Endothelial cell of umbilical vein (primary cell): ENCODE data around the gene MYO1B. TPM values are rescaled to one million over a fixed set of nuclear protein-coding genes. Genes with fewer than 3 reads are reported as not detected.

Experiments
- BruUV-seq: library from RNA; stranded (reverse); fragments of 400-500 nt; replicated peaks from 2 replicates; lab custom pipeline; 2021; lab: Mats Ljungman, UMichigan
- CTCF ChIA-PET: fragments of 300-600, 350-600 bp; sonication (Branson Sonifier 250); formaldehyde crosslinking; loops from one replicate; lab custom pipeline; 2021; ENCODE audit warnings: antibody characterized with exemption, inconsistent platforms; lab: Charles Lee
- POLR2A ChIA-PET: fragments of 300-600, 350-600 bp; sonication (Branson Sonifier 250); formaldehyde crosslinking; loops from one replicate; lab custom pipeline; 2021; ENCODE audit warnings: antibody characterized with exemption, inconsistent platforms; lab: Charles Lee
- DNase-seq: peaks from one replicate; pipeline ENCODE4 v3.0.0-alpha.2; 2011; ENCODE audit warnings: low read depth, low spot score
- FAIRE-seq: peaks from 2 replicates; lab custom pipeline; 2011; peaks lifted over from hg19 to GRCh38; lab: Jason Lieb, UNC
- H2AFZ ChIP-seq: 2 replicates; pipeline ENCODE4 v1.6.0; 2012; ENCODE audit warnings: low read depth, low read length, control low read depth, inconsistent platforms
- H3K27ac ChIP-seq: 2 replicates; pipeline ENCODE4 v1.5.1; 2011; ENCODE audit warnings: low read depth, mild to moderate bottlenecking, control low read depth, low read length, moderate library complexity; ENCODE audit not compliant: insufficient read depth
- H3K27me3 ChIP-seq, 2 experiments: 2 replicates each; pipeline versions ENCODE4 v1.6.0 to v1.6.1; 2011; ENCODE audit warnings: low read length in 2 of 2, mixed read lengths in 1 of 2; ENCODE audit not compliant: control insufficient read depth in 2 of 2, insufficient read depth in 2 of 2
- H3K36me3 ChIP-seq, 2 experiments: 2 replicates in 1 of 2; 3 replicates in 1 of 2; pipeline ENCODE4 v1.5.1; 2011; ENCODE audit warnings: low read length in 2 of 2, mild to moderate bottlenecking in 1 of 2, moderate library complexity in 1 of 2; ENCODE audit not compliant: control insufficient read depth in 2 of 2, insufficient read depth in 2 of 2; ENCODE audit errors: extremely low read depth in 1 of 2
- H3K4me1 ChIP-seq: 3 replicates; pipeline ENCODE4 v1.5.1; 2011; ENCODE audit warnings: mild to moderate bottlenecking, low read length; ENCODE audit not compliant: control insufficient read depth, insufficient read depth; ENCODE audit errors: extremely low read depth
- H3K4me2 ChIP-seq: 2 replicates; pipeline ENCODE4 v1.6.1; 2011; ENCODE audit warnings: low read length, control low read depth, mixed read lengths; ENCODE audit not compliant: insufficient read depth
- H3K4me3 ChIP-seq, 3 experiments: fragments of 200-600 bp in 1 of 3; sonication (generic), shearing (Covaris generic) in 1 of 3; replicated peaks in 1 of 3; 2 replicates each; pipeline ENCODE4 v1.5.1; 2011 to 2016; ENCODE audit warnings: control low read depth in 3 of 3, low read length in 3 of 3, mild to moderate bottlenecking in 2 of 3, inconsistent platforms in 1 of 3, low read depth in 1 of 3, moderate library complexity in 1 of 3; ENCODE audit not compliant: insufficient read depth in 1 of 3
- H3K79me2 ChIP-seq: 2 replicates; pipeline ENCODE4 v1.6.0; 2012; ENCODE audit warnings: low read length, inconsistent platforms; ENCODE audit not compliant: control insufficient read depth, insufficient read depth
- H3K9ac ChIP-seq: replicated peaks from 2 replicates; pipeline ENCODE3; 2011; ENCODE audit warnings: low read length, control low read depth; ENCODE audit not compliant: insufficient read depth; ENCODE audit errors: extremely low read depth
- H3K9me1 ChIP-seq: replicated peaks from 3 replicates; pipeline ENCODE4 v1.6.0; 2011; ENCODE audit warnings: mild to moderate bottlenecking, low read length; ENCODE audit not compliant: control insufficient read depth, insufficient read depth; ENCODE audit errors: extremely low read depth
- H3K9me3 ChIP-seq: replicated peaks from 2 replicates; pipeline ENCODE4 v1.5.1; 2012; ENCODE audit warnings: low read length, inconsistent platforms; ENCODE audit not compliant: control insufficient read depth, insufficient read depth
- H4K20me1 ChIP-seq: replicated peaks from 2 replicates; pipeline ENCODE3; 2011; ENCODE audit warnings: mild to moderate bottlenecking, low read length; ENCODE audit not compliant: control insufficient read depth, insufficient read depth; ENCODE audit errors: extremely low read depth
- EZH2 ChIP-seq: IDR thresholded peaks from 2 replicates; pipeline ENCODE4 v1.6.1; 2012; ENCODE audit warnings: borderline replicate concordance, low read depth, mild to moderate bottlenecking, moderate library complexity, low read length, inconsistent platforms; ENCODE audit not compliant: severe bottlenecking
- FOS ChIP-seq: IDR thresholded peaks from 2 replicates; pipeline ENCODE4 v1.6.1; 2011; ENCODE audit warnings: mild to moderate bottlenecking, low read length, moderate library complexity, borderline replicate concordance; ENCODE audit not compliant: insufficient read depth
- GATA2 ChIP-seq: IDR thresholded peaks from 2 replicates; pipeline ENCODE4 v1.7.0; 2011; ENCODE audit warnings: low read depth, mild to moderate bottlenecking, moderate library complexity, mixed read lengths, low read length; ENCODE audit not compliant: insufficient read length, insufficient read depth
- JUN ChIP-seq: IDR thresholded peaks from 2 replicates; pipeline ENCODE4 v1.6.1; 2011; ENCODE audit warnings: borderline replicate concordance, low read depth; ENCODE audit not compliant: insufficient read length, insufficient read depth
- MYC ChIP-seq: IDR thresholded peaks from one replicate; pipeline ENCODE4 v1.6.1; 2011; ENCODE audit warnings: mild to moderate bottlenecking, low read depth, low read length
- POLR2A ChIP-seq: IDR thresholded peaks from 2 replicates; pipeline ENCODE4 v1.6.1; 2012; ENCODE audit warnings: low read depth, mild to moderate bottlenecking, control low read depth, low read length
- POLR2AphosphoS5 ChIP-seq: IDR thresholded peaks from 2 replicates; pipeline ENCODE4 v1.6.1; 2012; ENCODE audit warnings: low read depth, mild to moderate bottlenecking, control low read depth, low read length, moderate library complexity; ENCODE audit not compliant: insufficient read depth
- dilution Hi-C: fragments of 300-500 bp; cut with MboI; formaldehyde crosslinking; loops from one replicate; pipeline ENCODE4 v1.15.0; 2019; ENCODE audit warnings: low sequenced_read_pairs; ENCODE audit not compliant: extremely low pct_ligation_motif_present
- intact Hi-C: fragments of 100-400 bp; cut with micrococcal nuclease; formaldehyde crosslinking; loops from one replicate; pipeline ENCODE4 v1.10.0; 2022
- polyA plus RNA-seq, 4 experiments: library from polyadenylated mRNA; depleted of rRNA in 3 of 4; stranded (reverse) in 3 of 4; unstranded in 1 of 4; fragments of >200 nt; gene quantifications; 2 replicates each; pipeline versions ENCODE4 v1.2.1 to v1.2.3, GENCODE V29; 2011 to 2012; ENCODE audit warnings: missing spikeins in 1 of 4
- total RNA-seq: library from RNA; stranded (reverse); gene quantifications from 2 replicates; pipeline ENCODE4 v1.2.3, GENCODE V29; 2021
- TF ChIP-seq, protein P1 (sequence below), 2 donors: IDR thresholded peaks; 1 replicate in 1 of 2; 2 replicates in 1 of 2; pipeline ENCODE4 v1.5.1; 2011; ENCODE audit warnings: low read length in 2 of 2, mild to moderate bottlenecking in 2 of 2, moderate library complexity in 2 of 2, control low read depth in 1 of 2, inconsistent platforms in 1 of 2, low read depth in 1 of 2; ENCODE audit not compliant: insufficient read depth in 1 of 2; ENCODE audit errors: extremely low read depth in 1 of 2
- TF ChIP-seq, protein P2 (sequence below): IDR thresholded peaks from 2 replicates; pipeline ENCODE4 v1.6.1; 2011; ENCODE audit not compliant: insufficient read depth, insufficient read length

The MYO1B gene
- total and polyA plus RNA-seq, 2 donors (not counting 3 experiments of a cell fraction or from before 2014, with no cell fraction given) = 8.7 to 51.1 TPM

DNA sequence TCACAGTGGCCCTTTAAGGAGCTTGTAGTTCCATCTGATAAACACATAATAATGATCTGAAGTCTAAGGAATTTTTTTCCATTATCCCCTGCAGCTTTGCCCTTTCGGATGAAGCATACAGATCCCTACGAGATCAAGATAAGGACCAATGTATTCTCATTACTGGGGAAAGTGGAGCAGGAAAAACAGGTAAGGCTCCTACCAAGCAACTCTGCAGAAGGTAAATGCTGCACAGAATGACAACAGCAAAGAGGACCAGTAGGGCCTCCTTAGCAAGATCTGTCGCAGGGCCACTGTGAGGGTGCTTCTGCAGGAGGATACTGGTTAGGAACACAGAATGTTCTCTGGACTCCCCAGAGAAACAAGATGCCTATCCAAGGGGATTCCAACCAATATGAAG lies 84.6 kb downstream of the MYO1B start:
- Histone ChIP-seq H4K20me1 (no peaks in the 10 kb centered on the region), H3K4me3 (no peak overlapping the region), H3K4me2 (no peak overlapping the region), H3K9me1 (no peaks in the 10 kb centered on the region), H3K27ac (no peak overlapping the region), H3K79me2 (no peaks in the 10 kb centered on the region), H2AFZ (no peak overlapping the region), H3K9me3 (no peaks in the 10 kb centered on the region), H3K4me1 (no peaks in the 10 kb centered on the region), H3K9ac (no peak overlapping the region), H3K27me3 (no peaks in the 10 kb centered on the region), H3K36me3 (no peaks in the 10 kb centered on the region)
- BruUV-seq = no TSS peak
- DNase-seq (no peak), FAIRE-seq (no peak)
- intact Hi-C loops (no loop called here), dilution Hi-C loops (no loop called here)
- TF ChIP-seq POLR2AphosphoS5 = no peak
- TF ChIP-seq, protein P1, sequence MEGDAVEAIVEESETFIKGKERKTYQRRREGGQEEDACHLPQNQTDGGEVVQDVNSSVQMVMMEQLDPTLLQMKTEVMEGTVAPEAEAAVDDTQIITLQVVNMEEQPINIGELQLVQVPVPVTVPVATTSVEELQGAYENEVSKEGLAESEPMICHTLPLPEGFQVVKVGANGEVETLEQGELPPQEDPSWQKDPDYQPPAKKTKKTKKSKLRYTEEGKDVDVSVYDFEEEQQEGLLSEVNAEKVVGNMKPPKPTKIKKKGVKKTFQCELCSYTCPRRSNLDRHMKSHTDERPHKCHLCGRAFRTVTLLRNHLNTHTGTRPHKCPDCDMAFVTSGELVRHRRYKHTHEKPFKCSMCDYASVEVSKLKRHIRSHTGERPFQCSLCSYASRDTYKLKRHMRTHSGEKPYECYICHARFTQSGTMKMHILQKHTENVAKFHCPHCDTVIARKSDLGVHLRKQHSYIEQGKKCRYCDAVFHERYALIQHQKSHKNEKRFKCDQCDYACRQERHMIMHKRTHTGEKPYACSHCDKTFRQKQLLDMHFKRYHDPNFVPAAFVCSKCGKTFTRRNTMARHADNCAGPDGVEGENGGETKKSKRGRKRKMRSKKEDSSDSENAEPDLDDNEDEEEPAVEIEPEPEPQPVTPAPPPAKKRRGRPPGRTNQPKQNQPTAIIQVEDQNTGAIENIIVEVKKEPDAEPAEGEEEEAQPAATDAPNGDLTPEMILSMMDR (IDR thresholded peaks at IDR 0.05; ENCODE audit: extremely low read depth in 1 of 2, insufficient read depth in 1 of 2, low read depth in 1 of 2, low read length in 2 of 2) = no peak
- TF ChIP-seq MYC = no peak
- TF ChIP-seq EZH2 = no peak
- no peak for TF ChIP-seq FOS
- TF ChIP-seq POLR2A = no peak
- TF ChIP-seq, protein P2, sequence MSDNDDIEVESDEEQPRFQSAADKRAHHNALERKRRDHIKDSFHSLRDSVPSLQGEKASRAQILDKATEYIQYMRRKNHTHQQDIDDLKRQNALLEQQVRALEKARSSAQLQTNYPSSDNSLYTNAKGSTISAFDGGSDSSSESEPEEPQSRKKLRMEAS = no peak
- TF ChIP-seq GATA2 = no peak
- TF ChIP-seq JUN = no peak
- ChIA-PET CTCF (no interaction called here), POLR2A (no interaction called here)
